Measurements from ENCODE around the gene SFT2D3. TPM values are rescaled to one million over a fixed set of nuclear protein-coding genes. Genes with fewer than 3 reads are reported as not detected.

SFT2D3 gene
- total and polyA plus RNA-seq, 9 of the 15 experiments (the other 6 are each of a cell fraction or from before 2014, with no cell fraction given) = 7.5 to 9.9 (median 8.9) TPM; not detected in 2

GRCh38 chr2:127701651-127702394 is 526 bp downstream of the SFT2D3 start (continued):
- no peak for TF ChIP-seq REST (IDR thresholded peaks at IDR 0.05; ENCODE audit: borderline replicate concordance)
- peak; percentile 74; the same call in 1 of the 2 replicates for TF ChIP-seq REST (CRISPR knock-in tag; IDR thresholded peaks at IDR 0.05; ENCODE audit: low read depth)
- TF ChIP-seq ASH1L (IDR thresholded peaks at IDR 0.05; ENCODE audit: borderline replicate concordance, low read depth, partially characterized antibody) = no peak
- no peak for TF ChIP-seq NR4A1 (CRISPR knock-in tag; IDR thresholded peaks at IDR 0.05)
- TF ChIP-seq NR4A1 (tag; IDR thresholded peaks at IDR 0.05) = no peak
- no peak for TF ChIP-seq FOS (IDR thresholded peaks at IDR 0.05; ENCODE audit: extremely low read depth, insufficient read length)
- TF ChIP-seq ZNF436 (CRISPR knock-in tag; IDR thresholded peaks at IDR 0.05) = no peak
- TF ChIP-seq, protein P1, sequence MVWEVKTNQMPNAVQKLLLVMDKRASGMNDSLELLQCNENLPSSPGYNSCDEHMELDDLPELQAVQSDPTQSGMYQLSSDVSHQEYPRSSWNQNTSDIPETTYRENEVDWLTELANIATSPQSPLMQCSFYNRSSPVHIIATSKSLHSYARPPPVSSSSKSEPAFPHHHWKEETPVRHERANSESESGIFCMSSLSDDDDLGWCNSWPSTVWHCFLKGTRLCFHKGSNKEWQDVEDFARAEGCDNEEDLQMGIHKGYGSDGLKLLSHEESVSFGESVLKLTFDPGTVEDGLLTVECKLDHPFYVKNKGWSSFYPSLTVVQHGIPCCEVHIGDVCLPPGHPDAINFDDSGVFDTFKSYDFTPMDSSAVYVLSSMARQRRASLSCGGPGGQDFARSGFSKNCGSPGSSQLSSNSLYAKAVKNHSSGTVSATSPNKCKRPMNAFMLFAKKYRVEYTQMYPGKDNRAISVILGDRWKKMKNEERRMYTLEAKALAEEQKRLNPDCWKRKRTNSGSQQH (CRISPR knock-in tag; IDR thresholded peaks at IDR 0.05) = no peak
- no peak for TF ChIP-seq KHSRP (IDR thresholded peaks at IDR 0.05)
- no peak for TF ChIP-seq GABPB1 (CRISPR knock-in tag; IDR thresholded peaks at IDR 0.05)
- no peak for TF ChIP-seq ZNF780A (CRISPR knock-in tag; IDR thresholded peaks at IDR 0.05)

Measured in K562 (cell line).